Activated CD4-positive, alpha-beta memory T cell treated with anti-CD3 and anti-CD28 coated beads, Interleukin-2, amount 10 ng/mL, durations not matched to agents 7 days and 5 days (primary cell): ENCODE data around the gene BMPR1B. TPM values are rescaled to one million over a fixed set of nuclear protein-coding genes. Genes with fewer than 3 reads are reported as not detected.
"Not testable (repeated sequence)": the region's sequence is repeated elsewhere in the genome, so short reads cannot be mapped to it uniquely, and the experiment has no call there.

Source experiments
- CTCF ChIA-PET: fragments of 350-600 bp; sonication (Branson Sonifier 250); formaldehyde crosslinking; loops from one replicate; lab custom pipeline; 2021; ENCODE audit warnings: antibody characterized with exemption, inconsistent platforms; lab: Charles Lee
- POLR2A ChIA-PET: fragments of 350-600 bp; sonication (Branson Sonifier 250); formaldehyde crosslinking; loops from one replicate; lab custom pipeline; 2021; ENCODE audit warnings: antibody characterized with exemption; lab: Charles Lee
- DNase-seq: peaks from one replicate; pipeline ENCODE4 v3.0.0-alpha.2; 2020
- H3K27ac Mint-ChIP-seq: one replicate; pipeline ENCODE4 v1.8.0; 2021; ENCODE audit warnings: mild to moderate bottlenecking, mixed read lengths
- H3K27me3 Mint-ChIP-seq: one replicate; pipeline ENCODE4 v1.8.0; 2021; ENCODE audit warnings: mixed read lengths
- H3K36me3 Mint-ChIP-seq: one replicate; pipeline ENCODE4 v1.8.0; 2021; ENCODE audit warnings: low read depth, mixed read lengths
- H3K4me1 Mint-ChIP-seq: one replicate; pipeline ENCODE4 v1.8.0; 2021; ENCODE audit warnings: mixed read lengths
- H3K4me3 Mint-ChIP-seq: one replicate; pipeline ENCODE4 v1.8.0; 2021; ENCODE audit warnings: mild to moderate bottlenecking, mixed read lengths
- H3K9me3 Mint-ChIP-seq: one replicate; pipeline ENCODE4 v1.8.0; 2021; ENCODE audit warnings: mixed read lengths
- total RNA-seq, 2 experiments: library from RNA; stranded (reverse); gene quantifications; one replicate each; pipeline ENCODE4 v1.2.3, GENCODE V29; 2021

The BMPR1B gene
- total RNA-seq, 2 experiments from 2014 or later: not detected

DNA sequence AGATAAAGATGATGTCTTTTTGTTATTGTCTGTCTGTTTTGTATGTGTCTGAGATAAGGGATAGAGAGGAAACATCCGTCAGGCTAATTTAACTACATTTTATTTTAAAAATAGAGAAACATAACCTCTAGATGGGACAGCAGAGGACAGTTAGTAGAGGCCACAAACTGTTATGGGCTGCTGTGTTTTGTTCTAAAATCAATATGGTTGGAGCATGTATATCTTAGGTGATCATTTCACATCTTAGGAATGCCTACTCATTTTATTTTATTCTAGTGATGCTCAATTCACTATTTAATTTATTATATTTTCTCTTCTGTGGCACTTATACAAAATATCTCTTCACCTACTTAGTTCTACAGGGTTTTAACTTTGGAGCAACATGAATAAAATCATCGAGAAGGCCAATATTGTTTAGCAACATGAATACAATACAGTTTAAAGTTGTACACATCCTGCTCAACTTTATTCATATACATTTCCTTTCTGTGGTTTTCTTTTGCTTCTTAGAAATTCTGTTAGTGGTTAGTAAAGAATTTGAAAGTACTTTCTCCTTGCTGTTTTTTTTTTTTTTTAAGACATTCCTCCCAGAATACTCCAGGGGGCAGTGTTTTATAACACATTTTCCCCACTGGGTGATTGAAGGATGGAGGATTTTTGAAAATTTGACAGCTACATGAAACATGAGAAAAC lies 398.1 kb downstream of the BMPR1B start:
- CTCF ChIA-PET: interaction anchor here (0.7 to 1.2 kb wide), 9 partner anchors 8 to 1203 kb away, joined by 3 to 4 read pairs (median 3); no protein-coding TSS in a partner anchor

DNA sequence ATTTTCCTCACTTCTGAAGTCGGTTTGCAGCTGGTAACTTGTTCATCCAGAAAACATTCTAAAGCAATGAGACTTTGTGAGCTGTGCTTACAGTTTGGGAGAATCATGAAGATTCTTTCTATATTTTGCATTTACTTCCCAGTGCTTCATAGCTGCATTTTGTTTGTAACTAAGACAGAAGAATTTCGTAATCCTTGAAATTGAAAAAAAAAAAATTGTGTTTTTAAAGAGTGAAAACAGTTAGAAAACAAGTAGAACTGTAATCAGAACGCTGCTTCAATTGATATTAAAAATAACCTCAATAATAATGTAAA lies 398.7 kb downstream of the BMPR1B start:
- no peak for DNase-seq
- ChIA-PET CTCF (interaction anchor here (0.7 to 1.2 kb wide), 9 partner anchors 8 to 1202 kb away, joined by 3 to 4 read pairs (median 3); no protein-coding TSS in a partner anchor), POLR2A (no interaction called here)
- Mint-ChIP-seq H3K27ac (peak overlapping the region; percentile 37), H3K4me1 (peaks cover 10% of the 10 kb centered on the region), H3K27me3 (peaks cover 40% of the 10 kb centered on the region), H3K9me3 (no peaks in the 10 kb centered on the region), H3K36me3 (no peaks in the 10 kb centered on the region), H3K4me3 (no peak overlapping the region)

More for the DNA sequence above, 398.1 kb downstream of the BMPR1B start:
- DNase-seq: no peak
- H3K36me3 Mint-ChIP-seq: no peaks in the 10 kb centered on the region
- H3K9me3 Mint-ChIP-seq: no peaks in the 10 kb centered on the region
- peaks cover 10% of the 10 kb centered on the region for H3K4me1 Mint-ChIP-seq
- H3K27ac Mint-ChIP-seq: peak overlapping the region; percentile 37
- POLR2A ChIA-PET: no interaction called here
- H3K27me3 Mint-ChIP-seq: peaks cover 36% of the 10 kb centered on the region
- no peak overlapping the region for H3K4me3 Mint-ChIP-seq

DNA sequence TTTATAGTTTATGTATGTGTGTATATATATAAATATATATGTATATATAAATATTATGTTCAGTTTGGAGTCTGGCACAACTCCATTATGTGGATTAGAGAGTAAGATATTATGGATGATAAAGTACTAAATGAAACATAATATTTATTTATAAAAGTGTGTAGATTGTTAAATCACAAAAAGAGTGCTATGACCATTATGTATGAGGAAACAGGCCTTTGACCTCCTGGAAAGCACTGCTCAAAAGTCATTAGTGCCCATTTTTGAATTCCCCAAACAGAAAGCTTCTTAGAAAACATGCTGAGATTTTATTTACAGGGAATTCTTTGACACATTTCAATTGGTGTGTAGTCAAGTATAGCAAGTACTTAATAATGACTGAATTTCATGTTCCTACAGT lies 399.8 kb downstream of the BMPR1B start:
- Mint-ChIP-seq H3K36me3 (no peaks in the 10 kb centered on the region), H3K4me3 (no peak overlapping the region), H3K27ac (no peak overlapping the region), H3K27me3 (peaks cover 40% of the 10 kb centered on the region), H3K9me3 (no peaks in the 10 kb centered on the region), H3K4me1 (peaks cover 10% of the 10 kb centered on the region)
- ChIA-PET POLR2A (no interaction called here), CTCF (no interaction called here)
- DNase-seq: no peak

DNA sequence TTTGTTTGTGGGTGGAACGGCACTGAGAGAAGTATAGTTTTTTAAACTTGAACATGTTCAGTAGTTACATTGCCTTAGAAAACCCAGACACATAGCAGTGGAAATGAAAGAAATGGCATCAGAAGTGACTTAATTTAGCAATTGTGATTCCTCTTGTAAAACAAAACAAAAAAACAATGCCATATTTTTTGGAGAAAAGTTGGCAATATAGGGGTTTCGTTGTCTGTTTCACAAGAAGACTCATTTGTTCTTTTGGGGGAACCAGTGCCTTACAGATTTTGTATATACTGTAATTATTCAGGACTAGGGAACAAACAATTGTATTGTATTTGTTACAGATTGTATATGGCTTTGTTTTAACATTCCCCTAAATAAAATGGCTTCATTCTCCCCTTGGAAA lies 400.3 kb downstream of the BMPR1B start:
- H3K36me3 Mint-ChIP-seq: no peaks in the 10 kb centered on the region
- POLR2A ChIA-PET: no interaction called here
- CTCF ChIA-PET: no interaction called here
- peaks cover 10% of the 10 kb centered on the region for H3K4me1 Mint-ChIP-seq
- H3K27me3 Mint-ChIP-seq: peaks cover 43% of the 10 kb centered on the region
- no peak overlapping the region for H3K4me3 Mint-ChIP-seq
- H3K27ac Mint-ChIP-seq: no peak overlapping the region
- H3K9me3 Mint-ChIP-seq: no peaks in the 10 kb centered on the region
- DNase-seq: no peak

DNA sequence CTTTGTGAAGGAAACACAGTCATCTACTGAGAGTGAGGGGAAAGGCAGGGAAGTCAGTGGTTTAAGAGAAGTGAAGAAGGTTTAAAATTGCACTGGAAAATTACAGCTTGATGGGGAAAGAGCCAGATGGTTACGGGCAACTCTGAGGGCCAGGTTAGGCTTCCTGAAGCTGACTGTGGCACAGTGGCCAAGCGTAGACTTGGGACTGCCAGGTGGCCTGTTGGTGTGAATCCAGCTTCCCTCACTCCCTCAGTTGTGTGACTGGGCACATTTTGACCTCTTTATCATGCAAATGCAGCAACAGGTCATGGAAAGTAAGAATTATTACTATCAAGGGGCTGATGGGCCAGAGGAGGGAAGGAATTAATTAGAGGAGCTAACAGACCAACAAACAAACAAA lies 400.9 kb downstream of the BMPR1B start:
- peaks cover 10% of the 10 kb centered on the region for H3K4me1 Mint-ChIP-seq
- CTCF ChIA-PET: interaction anchor here (0.6 kb wide), 1 partner anchor 648 kb away, joined by 4 read pairs; no protein-coding TSS in a partner anchor

DNA sequence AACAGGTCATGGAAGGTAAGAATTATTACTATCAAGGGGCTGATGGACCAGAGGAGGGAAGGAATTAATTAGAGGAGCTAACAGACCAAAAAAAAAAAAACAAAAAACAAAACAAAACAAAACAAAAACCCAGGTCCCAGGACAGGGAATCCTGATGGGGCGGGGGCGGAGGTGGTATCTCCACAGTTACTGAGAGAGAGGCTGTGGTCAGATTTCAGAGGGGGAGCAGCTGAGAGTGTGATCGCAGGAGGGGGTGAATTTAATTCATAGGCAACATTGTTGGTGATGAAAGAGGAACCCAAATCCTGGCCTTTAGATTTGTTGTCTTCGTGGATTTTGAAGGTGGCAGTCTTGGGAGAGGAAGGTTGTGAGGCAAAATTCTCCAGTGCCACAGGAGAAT lies 401.6 kb downstream of the BMPR1B start:
- Mint-ChIP-seq H3K4me1 (peaks cover 10% of the 10 kb centered on the region), H3K27ac (no peak overlapping the region), H3K36me3 (no peaks in the 10 kb centered on the region), H3K27me3 (peaks cover 37% of the 10 kb centered on the region), H3K9me3 (no peaks in the 10 kb centered on the region), H3K4me3 (no peak overlapping the region)
- no peak for DNase-seq
- POLR2A ChIA-PET: no interaction called here
- CTCF ChIA-PET: interaction anchor here (0.6 kb wide), 1 partner anchor 647 kb away, joined by 4 read pairs; no protein-coding TSS in a partner anchor

More for the DNA sequence above, 400.9 kb downstream of the BMPR1B start:
- DNase-seq: no peak
- POLR2A ChIA-PET: no interaction called here
- H3K36me3 Mint-ChIP-seq: no peaks in the 10 kb centered on the region
- no peak overlapping the region for H3K27ac Mint-ChIP-seq
- no peak overlapping the region for H3K4me3 Mint-ChIP-seq
- H3K27me3 Mint-ChIP-seq: peaks cover 40% of the 10 kb centered on the region
- no peaks in the 10 kb centered on the region for H3K9me3 Mint-ChIP-seq

DNA sequence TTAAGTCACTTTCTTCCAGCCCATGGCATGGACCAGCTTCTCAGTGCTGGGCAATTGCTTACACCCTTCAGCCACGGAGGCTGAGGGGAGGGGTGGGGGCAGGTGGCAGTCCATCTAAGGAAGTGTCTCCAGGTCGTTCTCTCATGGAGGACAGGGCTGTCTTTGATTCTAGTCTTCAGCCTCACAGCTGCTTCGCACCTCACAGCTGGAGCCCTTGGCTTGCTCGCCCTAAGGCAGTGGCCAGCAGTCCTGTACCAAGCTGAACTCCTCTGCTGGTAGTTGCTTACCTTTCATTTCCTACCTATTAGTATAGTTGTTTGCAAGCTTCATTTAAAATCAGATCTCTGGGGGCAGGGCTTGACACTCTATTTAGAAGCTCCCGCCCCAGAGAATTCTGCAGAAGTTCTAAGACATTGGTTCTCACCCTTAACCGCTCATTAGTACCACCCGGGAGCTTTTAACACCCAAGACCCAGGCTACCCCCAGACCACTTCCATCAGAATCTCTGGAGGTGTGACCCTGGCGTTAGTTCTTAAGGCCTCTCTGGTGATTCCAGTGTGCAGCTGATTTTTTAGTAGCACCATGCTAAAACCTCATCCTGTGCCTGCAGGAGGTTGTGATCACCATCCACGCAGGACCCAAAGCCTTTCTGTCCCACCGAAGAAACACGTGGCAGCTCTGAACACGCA lies 404.2 kb downstream of the BMPR1B start:
- POLR2A ChIA-PET: no interaction called here
- H3K4me1 Mint-ChIP-seq: no peaks in the 10 kb centered on the region
- H3K27me3 Mint-ChIP-seq: peaks cover 35% of the 10 kb centered on the region

DNA sequence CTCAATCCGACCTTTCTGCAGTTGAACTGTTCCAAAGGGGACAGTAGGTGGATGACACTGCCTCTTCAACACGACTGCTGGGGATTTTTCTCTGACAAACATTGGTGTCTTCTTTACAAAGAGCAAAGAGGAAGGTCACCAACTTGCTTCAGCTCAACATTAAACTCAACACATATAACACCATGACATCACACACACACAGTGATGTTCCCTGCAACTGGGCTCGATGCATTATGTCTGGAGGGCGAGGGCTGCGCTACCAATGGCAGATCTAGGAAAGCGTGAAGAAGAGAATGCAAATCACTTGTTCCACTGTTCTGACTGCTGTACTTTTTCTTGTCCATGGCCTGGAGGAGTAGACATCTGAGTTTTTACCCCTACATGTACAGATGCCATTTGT lies 405.1 kb downstream of the BMPR1B start:
- Mint-ChIP-seq H3K4me1 (no peaks in the 10 kb centered on the region), H3K27me3 (peaks cover 33% of the 10 kb centered on the region), H3K27ac (no peak overlapping the region), H3K36me3 (no peaks in the 10 kb centered on the region), H3K4me3 (no peak overlapping the region), H3K9me3 (no peaks in the 10 kb centered on the region)
- no peak for DNase-seq
- POLR2A ChIA-PET: no interaction called here
- CTCF ChIA-PET: no interaction called here

More for the DNA sequence above, 404.2 kb downstream of the BMPR1B start:
- no peak for DNase-seq
- Mint-ChIP-seq H3K4me3 (no peak overlapping the region), H3K27ac (no peak overlapping the region), H3K9me3 (no peaks in the 10 kb centered on the region), H3K36me3 (no peaks in the 10 kb centered on the region)
- CTCF ChIA-PET: no interaction called here

DNA sequence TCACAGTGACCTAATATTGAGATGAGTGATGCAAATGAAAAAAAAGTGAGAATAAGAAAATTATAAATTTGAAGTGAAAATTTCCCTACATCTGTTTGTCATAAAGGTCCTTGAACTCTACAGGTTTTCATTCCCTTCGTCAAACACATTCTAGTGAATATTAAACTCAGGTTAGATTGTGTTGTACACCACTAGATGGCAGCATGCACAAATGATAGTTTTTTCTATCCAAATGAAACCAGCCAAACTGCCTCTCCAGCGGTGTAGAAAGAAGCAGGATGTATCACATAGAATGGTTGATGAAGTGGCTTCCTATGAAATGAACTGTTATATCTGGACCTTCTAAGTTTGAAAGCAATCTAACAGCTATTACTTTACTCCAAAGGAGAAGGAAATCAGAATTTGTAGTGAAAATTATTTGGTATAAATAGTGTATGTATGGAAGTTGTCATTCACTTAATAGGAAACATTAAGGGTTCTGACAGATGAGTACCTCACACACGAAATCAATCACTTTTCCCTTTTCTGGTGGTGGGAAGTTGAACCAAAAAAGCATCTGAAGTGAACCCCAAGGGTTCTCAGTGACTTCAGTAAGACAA lies 408.3 kb downstream of the BMPR1B start:
- H3K4me1 Mint-ChIP-seq: no peaks in the 10 kb centered on the region
- peak; percentile 29 for DNase-seq
- POLR2A ChIA-PET: no interaction called here
- CTCF ChIA-PET: interaction anchor here (1.6 kb wide), 1 partner anchor 14 kb away, joined by 3 read pairs; no protein-coding TSS in a partner anchor
- no peaks in the 10 kb centered on the region for H3K36me3 Mint-ChIP-seq
- H3K27me3 Mint-ChIP-seq: peaks cover 11% of the 10 kb centered on the region
- H3K4me3 Mint-ChIP-seq: no peak overlapping the region
- H3K9me3 Mint-ChIP-seq: no peaks in the 10 kb centered on the region
- H3K27ac Mint-ChIP-seq: no peak overlapping the region

DNA sequence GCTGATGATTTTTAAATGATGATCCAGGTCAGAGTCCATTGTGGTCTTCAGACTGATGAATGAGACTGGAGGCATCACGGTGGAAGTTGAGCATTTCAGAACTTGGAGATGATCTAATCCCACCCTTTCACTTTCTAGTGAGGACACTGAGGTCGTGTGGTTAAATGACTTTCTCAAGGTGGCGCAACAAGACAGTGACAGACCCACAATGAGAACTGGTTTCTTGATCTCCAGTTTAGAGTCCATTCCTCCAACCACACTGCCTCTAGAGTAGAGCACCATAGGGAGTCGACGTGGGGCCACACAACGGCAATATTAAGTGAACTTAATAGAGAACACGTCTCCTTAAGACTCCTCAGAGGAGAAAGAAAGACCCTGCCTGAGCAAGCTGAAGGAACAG lies 410.1 kb downstream of the BMPR1B start:
- no peak for DNase-seq
- H3K4me3 Mint-ChIP-seq: no peak overlapping the region
- no peaks in the 10 kb centered on the region for H3K4me1 Mint-ChIP-seq
- no peak overlapping the region for H3K27ac Mint-ChIP-seq
- H3K9me3 Mint-ChIP-seq: no peaks in the 10 kb centered on the region
- ChIA-PET CTCF (no interaction called here), POLR2A (no interaction called here)
- no peaks in the 10 kb centered on the region for H3K36me3 Mint-ChIP-seq
- peaks cover 8% of the 10 kb centered on the region for H3K27me3 Mint-ChIP-seq

DNA sequence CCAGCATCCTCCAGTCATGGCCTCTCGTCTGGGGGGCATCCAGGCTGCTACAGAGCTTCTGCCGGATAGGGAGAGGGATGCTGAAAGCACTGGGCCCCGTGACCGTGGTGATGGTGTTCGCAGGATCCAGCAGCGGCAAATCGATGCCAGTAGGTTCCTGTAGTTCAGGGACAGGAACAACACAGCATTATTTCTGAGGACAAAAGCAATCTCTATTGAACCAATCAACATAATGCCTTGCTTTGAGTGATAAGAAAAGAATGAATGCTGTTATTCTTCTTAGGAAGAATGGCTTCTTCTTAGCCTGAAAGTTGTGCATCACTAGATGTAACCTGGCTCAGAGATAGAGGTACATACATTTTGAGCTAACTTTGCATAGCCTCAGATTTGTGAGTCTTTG lies 412.4 kb downstream of the BMPR1B start:
- ChIA-PET POLR2A (no interaction called here), CTCF (interaction anchor here (0.5 to 1.2 kb wide), 2 partner anchors 14 to 451 kb away, joined by 3 read pairs; no protein-coding TSS in a partner anchor)
- H3K4me1 Mint-ChIP-seq: no peaks in the 10 kb centered on the region
- no peak for DNase-seq
- H3K27me3 Mint-ChIP-seq: no peaks in the 10 kb centered on the region
- H3K4me3 Mint-ChIP-seq: no peak overlapping the region
- H3K36me3 Mint-ChIP-seq: no peaks in the 10 kb centered on the region
- H3K27ac Mint-ChIP-seq: no peak overlapping the region
- no peaks in the 10 kb centered on the region for H3K9me3 Mint-ChIP-seq

DNA sequence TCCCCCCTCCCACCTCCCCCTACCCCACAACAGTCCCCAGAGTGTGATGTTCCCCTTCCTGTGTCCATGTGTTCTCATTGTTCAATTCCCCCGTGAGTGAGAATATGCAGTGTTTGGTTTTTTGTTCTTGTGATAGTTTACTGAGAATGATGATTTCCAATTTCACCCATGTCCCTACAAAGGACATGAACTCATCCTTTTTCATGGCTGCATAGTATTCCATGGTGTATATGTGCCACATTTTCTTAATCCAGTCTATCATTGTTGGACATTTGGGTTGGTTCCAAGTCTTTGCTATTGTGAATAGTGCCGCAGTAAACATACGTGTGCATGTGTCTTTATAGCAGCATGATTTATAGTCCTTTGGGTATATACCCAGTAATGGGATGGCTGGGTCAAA lies 413.6 kb downstream of the BMPR1B start:
- DNase-seq, H3K36me3 Mint-ChIP-seq, POLR2A ChIA-PET, CTCF ChIA-PET, H3K4me1 Mint-ChIP-seq, H3K9me3 Mint-ChIP-seq, H3K4me3 Mint-ChIP-seq, H3K27ac Mint-ChIP-seq, H3K27me3 Mint-ChIP-seq: not testable (repeated sequence)

DNA sequence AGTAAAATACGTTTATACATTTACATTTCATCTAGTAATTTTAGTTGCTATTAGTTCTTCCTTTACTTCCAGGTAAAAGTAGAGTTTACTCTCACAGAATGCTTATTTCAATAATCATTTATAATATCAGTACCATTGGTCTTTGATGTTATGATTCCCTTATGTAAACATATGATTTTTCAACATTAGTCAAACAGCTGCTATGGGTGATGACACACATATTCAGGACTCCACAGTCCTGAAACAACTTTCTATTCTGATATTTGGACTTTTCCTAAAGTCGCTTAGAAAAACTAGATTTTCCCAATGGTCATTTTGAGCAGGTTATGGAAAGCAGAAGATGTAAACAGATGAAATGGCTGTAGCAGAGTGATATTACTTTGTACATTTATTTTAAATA lies 421.2 kb downstream of the BMPR1B start:
- ChIA-PET CTCF (interaction anchor here (1.6 kb wide), 1 partner anchor 12 kb away, joined by 3 read pairs; no protein-coding TSS in a partner anchor), POLR2A (no interaction called here)
- Mint-ChIP-seq H3K27me3 (no peaks in the 10 kb centered on the region), H3K9me3 (peaks cover 4% of the 10 kb centered on the region), H3K27ac (no peak overlapping the region), H3K4me3 (no peak overlapping the region), H3K36me3 (no peaks in the 10 kb centered on the region), H3K4me1 (no peaks in the 10 kb centered on the region)
- DNase-seq: no peak
